IPS DF 4.7 (cell line): ENCODE measurements around the gene GLA.
A peak's percentile ranks its signal among the peaks of the same experiment; 100 is the strongest.

Experiments
- DNase-seq: peaks from one replicate; pipeline ENCODE4 v3.0.0-alpha.2; 2013; ENCODE audit warnings: low spot score; ENCODE audit errors: extremely low read depth

Gene GLA

DNA sequence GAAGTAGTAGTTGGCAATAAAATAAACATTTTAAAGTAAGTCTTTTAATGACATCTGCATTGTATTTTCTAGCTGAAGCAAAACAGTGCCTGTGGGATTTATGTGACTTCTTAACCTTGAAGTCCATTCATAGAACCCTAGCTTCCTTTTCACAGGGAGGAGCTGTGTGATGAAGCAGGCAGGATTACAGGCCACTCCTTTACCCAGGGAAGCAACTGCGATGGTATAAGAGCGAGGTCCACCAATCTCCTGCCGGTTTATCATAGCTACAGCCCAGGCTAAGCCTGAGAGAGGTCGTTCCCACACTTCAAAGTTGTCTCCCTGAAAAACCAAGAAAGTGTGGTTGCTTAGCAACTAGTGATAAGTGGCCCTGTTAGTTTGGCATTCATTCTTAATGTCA, 9.9 kb downstream of the GLA start:
- DNase-seq, result no peak

DNA sequence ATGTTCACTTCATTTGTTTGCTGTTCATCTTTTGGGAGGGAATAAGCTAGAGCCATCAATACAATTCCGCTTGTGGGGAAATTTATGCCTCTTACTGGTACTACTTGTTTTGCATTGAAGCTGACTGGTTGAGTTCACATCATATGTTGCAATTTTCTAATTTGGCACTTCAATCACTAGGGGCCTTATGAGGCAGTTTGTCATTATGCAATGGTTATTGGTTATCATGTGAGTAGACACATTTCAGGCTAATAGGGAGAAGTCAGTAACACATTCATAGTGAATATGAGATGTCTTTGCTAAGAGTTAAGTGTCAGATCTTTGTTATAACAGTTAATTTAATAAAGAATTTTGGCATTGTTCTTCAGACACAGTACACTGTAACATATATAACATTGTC, 11.9 kb downstream of the GLA start:
- DNase-seq, result no peak

DNA sequence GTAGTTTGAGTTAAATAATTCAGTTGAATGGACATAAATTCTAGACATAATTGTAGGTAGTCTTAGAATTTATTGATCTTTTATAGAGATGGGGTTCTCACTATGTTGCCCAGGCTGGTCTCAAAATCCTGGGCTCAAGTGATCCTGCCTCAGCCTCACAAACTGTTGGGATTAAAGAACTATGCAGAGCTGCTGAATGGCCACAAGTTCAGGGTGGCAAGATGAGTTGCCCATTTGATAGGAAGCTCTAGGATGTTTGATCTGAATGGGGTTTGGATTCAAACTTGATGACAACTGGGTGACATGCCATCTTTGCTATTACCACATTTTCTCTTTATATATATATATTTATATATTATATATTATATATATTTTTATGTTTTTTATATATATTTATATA, 13.4 kb downstream of the GLA start:
- DNase-seq, result no peak

DNA sequence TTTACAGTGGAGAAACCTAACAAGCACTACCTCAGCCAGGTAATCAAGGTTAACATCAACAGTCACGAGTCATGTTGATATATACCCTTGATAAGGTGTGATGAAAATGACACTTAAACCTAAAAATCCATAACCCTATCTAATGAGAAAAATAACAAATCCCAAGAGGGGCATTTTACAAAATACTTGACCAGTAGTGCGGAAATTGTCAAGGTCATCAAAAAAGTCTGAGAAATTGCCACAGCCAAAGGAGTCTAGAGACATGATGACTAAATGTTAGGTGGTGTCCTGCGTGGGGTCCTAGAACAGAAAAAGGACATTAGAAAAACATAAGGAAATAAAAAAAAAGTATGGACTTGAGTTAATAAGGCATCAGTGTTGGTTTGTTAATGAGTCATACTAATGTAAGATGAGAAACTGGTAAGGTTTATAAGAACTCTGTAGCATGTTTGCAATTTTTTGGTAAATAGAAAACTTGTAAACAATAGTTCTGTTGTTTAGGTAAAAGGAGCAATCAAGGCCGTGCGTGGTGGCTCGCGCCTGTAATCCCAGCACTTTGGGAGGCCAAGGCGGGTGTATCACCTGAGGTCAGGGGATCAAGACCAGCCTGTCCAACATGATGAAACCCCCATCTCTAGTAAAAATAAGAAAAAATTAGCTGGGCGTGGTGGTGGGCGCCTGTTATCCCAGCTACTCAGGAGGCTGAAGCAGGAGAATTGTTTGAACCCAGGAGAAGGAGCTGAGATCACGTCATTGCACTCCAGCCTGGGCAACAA, 14.0 kb downstream of the GLA start:
- no peak for DNase-seq

DNA sequence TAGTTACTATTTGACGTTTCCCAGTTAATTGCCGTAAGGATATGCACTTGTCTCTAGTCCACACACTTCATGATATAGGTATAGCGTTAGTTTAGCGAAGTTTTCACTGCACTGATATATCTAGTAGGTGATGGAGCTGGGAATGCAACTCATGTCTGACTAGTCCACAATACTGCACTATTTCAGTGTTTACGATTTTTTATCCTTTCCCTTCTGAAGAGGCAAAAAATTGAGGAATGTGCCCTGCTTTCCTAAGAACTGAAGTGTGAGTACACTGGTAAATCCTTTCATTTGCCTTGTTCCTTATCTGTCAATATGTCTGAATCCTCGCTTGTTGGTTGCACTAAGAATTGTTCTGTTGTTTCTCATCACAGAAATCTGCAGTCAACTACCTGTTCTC, 15.9 kb downstream of the GLA start:
- DNase-seq, result no peak

DNA sequence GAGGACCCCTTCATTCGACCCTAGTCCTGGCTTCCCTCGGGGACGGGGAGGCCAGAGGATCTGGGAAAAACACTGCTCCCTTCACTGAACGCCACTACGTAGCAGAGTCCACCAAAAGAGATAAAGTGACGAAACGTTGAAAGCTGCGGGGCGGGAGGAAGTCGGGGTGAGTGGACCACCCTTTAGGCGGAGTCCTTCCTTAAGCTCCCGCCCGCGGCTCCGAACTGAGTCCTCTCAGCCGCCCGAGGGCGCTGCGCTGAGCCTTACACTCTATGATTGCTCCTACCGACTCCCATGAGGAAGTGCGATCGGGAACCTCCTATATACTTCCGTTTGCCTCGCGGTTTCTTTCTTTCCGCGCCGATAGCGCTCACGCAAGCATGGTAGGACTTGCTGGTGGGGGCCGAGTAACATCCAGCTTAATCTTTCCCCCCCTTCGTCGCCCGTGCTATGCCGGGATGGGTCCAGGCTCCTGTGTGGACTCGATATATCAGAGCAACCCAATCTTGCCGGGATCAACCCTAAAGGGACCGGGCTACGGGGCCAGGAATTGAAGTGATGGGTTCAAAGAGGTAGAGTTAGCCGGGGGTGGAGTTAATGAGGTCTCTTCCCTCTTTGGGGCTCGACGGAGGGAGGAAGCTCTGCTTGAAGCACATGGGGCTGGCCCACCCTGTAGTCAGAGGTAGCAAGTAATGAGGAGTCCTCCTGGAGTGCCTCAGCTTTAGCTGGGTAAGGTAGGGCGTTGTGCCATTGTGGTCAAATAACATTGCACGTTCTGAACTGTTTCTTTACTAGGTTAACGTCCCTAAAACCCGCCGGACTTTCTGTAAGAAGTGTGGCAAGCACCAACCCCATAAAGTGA, 16.8 kb downstream of the GLA start, which contains the start of gene RPL36A:
TSS of gene RPL36A (plus strand) at position 348 of the 862 bp plus-strand sequence. CDS start at position 381, 33 bp downstream.
- peak; percentile 64 for DNase-seq

DNA sequence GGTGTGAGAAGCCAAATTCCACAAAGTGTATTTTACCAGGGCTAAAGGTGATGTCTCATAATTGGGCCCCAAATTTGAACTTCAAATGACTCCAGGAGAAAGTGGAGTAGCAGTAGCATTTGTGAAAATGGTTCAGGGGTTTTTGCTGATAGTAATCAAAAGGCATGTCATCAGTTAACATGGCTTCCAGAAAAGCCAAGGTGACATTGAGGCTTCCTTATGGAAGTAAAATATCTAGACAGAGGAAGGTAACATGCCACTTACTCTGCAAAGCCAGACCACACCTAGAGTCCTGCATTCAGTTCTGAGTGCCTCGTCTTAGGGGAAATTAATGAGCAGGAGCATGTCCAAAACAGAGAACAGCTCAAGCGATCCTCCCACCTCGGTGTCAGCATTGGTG, 19.1 kb downstream of the GLA start:
- no peak for DNase-seq

DNA sequence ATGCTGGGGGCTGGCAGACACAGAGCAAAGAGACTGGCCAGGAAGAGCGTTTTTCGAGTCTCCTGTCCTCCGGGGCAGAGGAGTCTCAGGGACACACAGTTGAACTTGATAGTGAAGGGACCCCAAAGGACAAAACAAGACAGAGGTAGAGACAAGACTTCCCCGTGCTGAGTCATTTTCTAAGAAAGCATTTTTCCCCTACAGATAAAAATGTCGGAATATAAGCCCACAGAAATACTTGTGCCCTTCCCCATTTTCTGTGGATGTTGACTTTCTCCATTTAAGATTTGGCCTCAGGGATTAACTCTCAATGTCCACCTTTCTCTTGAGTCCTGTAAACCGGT, 21.2 kb downstream of the GLA start:
- no peak for DNase-seq

DNA sequence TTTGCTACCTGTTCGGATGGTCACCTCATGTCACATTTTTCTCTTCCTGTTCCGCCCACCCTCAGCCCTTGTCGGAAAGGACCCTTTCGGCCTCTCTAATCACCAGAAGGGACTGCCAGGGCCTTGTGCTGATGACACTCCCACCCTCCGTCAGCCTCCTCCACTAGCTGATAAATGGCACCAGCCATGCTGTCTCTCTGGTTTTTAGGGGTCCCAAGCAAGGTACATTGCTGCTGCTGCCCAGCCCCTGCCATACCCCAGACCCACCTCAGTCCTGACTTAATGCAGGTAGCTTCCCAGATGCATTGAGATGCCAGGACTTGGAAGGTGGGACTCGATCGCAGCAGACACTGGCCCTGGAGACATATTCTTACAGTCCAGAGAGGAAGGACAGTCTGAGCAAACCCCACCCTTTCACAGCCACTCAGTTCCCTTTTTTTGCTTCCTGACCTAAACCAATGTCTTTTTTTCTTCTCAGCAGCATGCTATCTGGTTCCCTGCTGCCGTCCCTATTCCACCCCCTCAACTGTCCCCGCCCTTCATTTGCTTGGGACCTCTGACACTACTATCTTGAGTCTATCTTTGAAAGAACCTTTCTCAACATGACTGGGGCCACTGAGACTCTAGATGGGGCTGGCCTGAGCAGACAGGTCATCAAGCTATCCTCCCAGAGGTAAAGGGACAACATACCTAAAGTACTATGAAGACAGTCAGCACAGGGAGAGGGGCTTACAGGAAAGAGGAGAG, 21.8 kb downstream of the GLA start, which contains the start of gene BTK:
TSS of gene BTK (minus strand) at position 397 of the 747 bp plus-strand sequence. CDS start 10,907 bp downstream, outside the sequence.
- no peak for DNase-seq

DNA sequence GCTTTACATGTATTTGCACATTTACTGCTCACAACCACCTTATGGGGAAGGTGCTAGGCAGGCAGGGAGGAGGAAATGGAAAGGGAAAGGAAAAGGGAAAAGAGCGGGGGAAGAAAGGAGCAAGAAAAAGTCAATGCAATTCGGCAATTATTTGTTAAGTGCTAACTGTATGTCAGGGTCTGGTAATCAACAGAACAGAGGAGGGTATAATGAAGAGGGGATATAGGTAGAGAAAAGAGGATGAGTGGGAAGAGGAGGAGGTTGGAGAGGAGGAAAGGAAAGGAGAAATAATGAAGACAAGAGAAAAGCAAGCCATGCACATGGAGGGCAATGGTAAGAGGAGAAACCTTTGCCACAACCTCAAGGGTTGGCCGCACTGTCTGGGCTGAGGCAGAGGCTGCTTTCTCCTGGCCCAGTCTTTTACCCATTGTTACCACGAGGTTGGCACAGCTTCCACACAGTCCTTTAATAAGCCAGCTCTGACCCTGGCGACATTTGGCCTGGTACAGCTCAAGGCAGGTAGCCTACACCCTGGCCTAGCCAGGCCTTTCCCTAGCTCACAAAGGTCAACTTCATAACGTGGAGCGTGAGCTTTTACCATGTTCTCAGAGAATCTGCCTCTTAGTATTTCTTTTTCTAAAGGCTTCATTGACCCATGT, 22.6 kb downstream of the GLA start:
- no peak for DNase-seq

DNA sequence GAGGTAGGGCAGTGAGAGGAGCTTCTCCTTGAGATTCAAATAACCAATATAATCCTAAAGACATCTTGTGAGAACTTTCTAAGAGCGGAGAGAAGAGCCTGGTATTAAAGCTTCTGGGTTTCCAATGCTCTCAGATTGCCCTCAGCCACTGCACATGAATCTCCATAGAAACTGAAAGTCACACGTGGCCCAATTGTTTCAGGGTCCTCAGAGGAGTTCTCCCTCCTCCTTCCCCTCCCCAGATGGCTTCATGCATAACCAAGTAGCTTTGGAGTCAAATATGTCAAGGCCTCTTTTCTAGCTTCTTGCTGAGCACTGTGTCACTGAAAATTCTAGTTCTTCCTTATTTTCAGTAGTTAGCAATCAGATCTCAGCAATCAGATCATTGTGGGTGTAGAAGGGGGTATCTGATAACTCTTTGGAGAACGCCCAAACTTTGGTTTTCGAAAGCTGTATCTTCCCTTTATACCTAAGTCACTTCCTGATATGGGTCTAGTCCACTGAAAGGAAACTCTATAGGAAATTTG, 24.0 kb downstream of the GLA start:
- DNase-seq, result no peak

DNA sequence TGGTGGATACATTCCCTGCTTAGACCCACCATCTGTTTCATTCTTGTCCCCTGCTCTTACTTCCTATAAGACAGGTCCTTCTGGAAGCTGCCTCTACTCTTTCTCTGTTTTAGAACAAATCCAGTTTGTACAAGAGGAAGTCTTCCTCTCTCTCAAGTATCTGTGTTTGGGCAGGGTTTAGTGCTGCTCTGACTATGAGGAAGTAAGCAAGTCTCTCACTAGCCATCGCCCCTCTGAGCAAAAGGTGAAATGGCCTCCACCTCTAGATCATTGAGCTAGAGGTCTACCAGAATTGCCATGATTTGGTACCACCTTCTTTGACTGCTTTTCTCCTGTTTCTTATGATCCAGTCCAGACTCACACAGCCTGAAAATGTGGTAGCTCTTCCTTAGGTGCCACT, 30.2 kb downstream of the GLA start:
- DNase-seq, result no peak

DNA sequence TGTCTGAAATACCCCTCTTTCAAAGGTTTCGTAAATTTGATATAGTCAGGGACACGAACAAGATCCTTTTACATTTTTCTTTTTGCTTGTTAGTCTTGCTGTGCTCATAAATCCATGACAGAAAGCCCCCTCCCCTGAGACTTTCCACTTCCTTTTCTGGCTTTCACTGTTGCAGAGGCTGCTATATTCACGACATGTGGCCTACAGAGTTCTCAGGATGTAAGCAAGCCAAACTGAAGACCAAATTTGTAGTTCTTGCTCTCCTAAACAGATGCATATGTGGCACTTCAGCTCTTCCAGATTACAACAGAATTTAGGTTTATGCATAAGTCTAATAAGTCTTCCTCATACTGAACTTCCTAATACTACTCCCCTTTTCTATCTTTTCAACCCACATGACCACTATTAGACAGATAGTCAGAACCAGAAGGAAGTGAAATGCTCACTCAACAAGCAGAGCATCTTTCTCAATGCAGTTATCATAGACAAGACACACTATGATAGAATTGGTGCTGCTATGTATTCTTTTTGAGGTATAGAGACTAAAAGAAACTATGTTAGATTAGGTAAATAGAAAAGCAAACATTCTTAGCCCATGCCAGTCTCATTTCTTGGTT, 36.7 kb downstream of the GLA start:
- DNase-seq, result no peak

DNA sequence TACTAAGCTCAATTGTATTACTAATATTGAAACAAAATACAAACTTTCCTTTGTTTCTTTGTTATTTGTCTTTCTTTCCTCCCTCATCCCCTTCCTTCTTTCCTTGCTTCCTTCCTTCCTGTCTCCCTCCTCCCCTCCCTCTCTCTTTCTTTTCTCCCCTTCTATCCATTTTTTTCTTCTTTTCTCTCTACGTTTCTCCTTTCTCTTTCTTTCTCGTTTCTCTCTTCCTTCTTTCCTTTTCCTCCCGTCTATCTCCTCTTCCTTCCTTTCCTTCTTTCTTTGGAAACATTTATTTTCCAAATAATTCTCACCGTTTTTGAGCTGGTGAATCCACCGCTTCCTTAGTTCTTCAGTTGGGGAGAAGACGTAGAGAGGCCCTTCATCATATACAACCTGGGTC, 38.0 kb downstream of the GLA start:
- no peak for DNase-seq

DNA sequence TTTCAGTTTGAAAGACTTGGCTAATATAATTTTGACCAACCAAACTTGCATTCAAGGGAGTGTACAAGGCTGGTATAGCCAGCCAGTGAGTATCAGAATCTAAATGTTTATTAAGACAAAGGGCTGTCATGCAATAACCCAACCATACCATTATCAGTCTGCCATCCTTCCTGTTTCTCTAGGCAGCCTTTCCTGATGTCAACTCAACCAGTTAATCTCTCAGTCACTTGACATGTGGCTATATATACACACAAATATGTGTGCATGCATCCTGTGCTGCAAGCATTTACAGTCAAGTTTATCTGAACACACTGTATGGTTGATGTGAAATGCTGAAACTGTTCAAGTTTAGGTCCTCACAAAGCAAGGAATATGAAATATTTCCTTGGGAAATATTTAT, 38.9 kb downstream of the GLA start:
- DNase-seq, result no peak

DNA sequence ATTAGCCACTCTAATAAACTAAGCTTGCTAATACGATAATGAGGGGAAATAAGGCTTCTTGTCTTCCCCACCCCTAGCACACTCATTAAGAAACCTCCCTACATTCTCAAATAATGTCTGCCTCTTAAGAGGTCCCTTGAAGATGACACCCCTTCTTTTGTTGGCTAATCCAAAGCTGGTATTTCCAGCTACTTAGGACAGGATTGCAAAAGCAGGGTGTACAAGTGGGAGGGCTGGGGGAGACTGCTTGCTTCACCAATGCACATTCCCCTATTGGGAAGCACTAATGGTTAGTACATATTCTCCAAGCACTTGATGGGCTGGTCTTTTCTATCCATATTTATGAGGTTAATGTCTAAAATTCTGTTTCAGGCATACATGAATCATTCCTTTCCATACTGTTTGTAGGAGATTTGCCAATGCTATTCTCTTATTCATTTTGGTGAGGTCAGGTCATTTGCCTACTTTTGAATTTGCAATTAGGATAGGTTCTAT, 42.4 kb downstream of the GLA start:
- DNase-seq, result no peak

DNA sequence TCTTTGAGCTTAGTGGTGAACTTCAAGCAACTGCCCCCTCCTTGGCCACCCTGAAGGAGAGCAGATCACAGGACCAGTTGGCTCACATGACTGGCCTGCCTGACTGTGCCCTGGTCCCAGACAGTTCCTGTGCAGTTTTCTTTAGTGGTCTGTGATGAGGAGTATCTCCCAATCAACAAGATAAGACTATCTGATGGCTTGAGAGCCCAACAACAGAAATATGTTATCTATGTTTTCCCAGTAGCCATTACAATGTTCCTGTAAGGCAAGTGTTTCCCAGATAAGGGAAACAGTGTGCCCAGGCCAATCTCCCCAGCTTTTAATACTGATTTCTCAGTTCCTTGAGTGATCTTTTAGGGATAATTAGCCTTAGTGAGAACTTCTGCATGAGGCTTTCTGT, 45.0 kb downstream of the GLA start:
- DNase-seq, result no peak

DNA sequence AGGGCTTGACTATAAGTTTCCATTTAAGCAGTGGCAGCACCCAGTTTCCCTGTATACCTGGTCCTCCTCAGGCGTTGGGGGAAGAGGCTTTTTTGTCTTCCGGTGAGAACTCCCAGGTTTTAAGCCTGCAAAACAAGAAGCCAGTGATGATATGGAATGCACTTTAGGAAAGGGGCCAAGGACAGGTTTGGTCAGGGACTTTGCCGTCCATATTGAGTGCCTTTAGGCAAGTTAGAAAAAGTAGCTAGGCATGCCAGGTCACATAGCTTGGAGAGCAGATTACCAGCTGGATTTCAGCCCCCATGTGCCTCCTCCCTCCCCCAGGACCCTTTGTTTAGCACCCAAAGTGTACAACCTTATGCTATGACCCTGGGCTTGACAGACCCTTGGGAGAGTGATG, 45.6 kb downstream of the GLA start:
- DNase-seq, result no peak

DNA sequence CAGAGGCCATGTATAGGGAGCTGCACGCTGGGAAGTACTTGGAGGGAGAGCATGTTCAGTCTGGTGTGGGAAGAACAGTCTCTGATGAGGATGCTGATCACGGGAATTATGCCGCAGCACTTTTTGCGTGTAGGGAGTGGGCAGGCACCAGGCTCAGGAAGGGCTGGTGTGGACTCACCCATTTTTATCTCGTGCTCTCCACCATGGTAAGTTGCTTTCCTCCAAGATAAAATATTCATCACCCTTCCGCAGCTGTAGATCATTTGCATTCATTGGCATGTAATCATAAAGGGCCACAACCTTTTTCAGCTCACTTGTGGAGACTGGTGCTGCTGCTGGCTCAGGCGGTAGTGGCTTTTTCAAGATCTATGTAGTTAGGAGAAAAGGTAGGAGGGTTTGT, 47.3 kb downstream of the GLA start:
- DNase-seq, result no peak

DNA sequence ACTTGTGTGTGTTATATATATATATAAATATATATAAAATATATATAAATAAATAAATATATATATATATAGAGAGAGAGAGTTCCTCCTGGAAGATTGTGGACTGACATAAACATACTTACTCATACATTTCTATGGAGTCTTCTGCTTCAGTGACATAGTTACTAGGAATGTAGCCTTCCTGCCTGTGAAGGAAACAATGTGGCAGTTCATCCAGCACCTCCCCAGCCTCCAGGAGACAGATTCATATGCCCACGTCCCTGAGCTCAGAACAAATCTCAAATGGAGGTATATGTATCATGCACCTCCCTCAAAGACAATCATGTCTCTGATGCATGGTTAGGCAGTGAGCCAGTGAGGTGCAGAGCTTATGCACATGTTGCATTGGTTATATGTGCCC, 47.8 kb downstream of the GLA start:
- DNase-seq, result no peak
